K562 (cell line): ENCODE results near the gene ATXN7. TPM values are rescaled to one million over a fixed set of nuclear protein-coding genes. Genes with fewer than 3 reads are reported as not detected.

ENCODE experiments used
- ARID1B ChIP-seq: fragments of 450-650 bp; IDR thresholded peaks from 2 replicates; pipeline ENCODE4 v1.6.1; 2016; ENCODE audit warnings: antibody characterized with exemption, mild to moderate bottlenecking, inconsistent platforms
- ATF7 ChIP-seq: fragments of 450-650 bp; IDR thresholded peaks from 2 replicates; pipeline ENCODE4 v1.7.1; 2014; ENCODE audit warnings: mild to moderate bottlenecking, moderate library complexity
- BHLHE40 ChIP-seq: IDR thresholded peaks from 2 replicates; pipeline ENCODE4 v1.6.1; 2011; ENCODE audit warnings: low read length, improper control_type of control experiment
- CREM ChIP-seq: IDR thresholded peaks from 2 replicates; pipeline ENCODE4 v1.6.1; 2014; ENCODE audit warnings: antibody characterized with exemption, low read depth
- GATAD2A ChIP-seq: fragments of 450-650 bp; IDR thresholded peaks from 2 replicates; pipeline ENCODE4 v1.6.1; 2017
- HSF4 ChIP-seq: fragments of 250-450 bp; sonication (Bioruptor Pico); IDR thresholded peaks from 2 replicates; pipeline ENCODE4 v2.1.2; 2022; ENCODE audit warnings: mild to moderate bottlenecking, moderate library complexity, borderline replicate concordance
- NFRKB ChIP-seq: fragments of 450-650 bp; IDR thresholded peaks from 2 replicates; pipeline ENCODE4 v1.6.1; 2016; ENCODE audit warnings: low read depth
- NFXL1 ChIP-seq: fragments of 450-650 bp; formaldehyde crosslinking; IDR thresholded peaks from 2 replicates; pipeline ENCODE4 v1.4.0; 2021; ENCODE audit warnings: mild to moderate bottlenecking
- NONO ChIP-seq, 2 experiments: fragments of 200-400 bp in 1 of 2; fragments of 450-650 bp in 1 of 2; formaldehyde crosslinking in 1 of 2; IDR thresholded peaks; 2 replicates each; pipeline ENCODE4 v1.6.1; 2017; ENCODE audit warnings: low read depth in 2 of 2, mild to moderate bottlenecking in 2 of 2, moderate library complexity in 2 of 2, low read length in 1 of 2
- NR4A1 ChIP-seq, 2 experiments: fragments of 250-450 bp in 1 of 2; fragments of 450-650 bp in 1 of 2; sonication (Bioruptor Pico) in 1 of 2; IDR thresholded peaks; 2 replicates each; pipeline versions ENCODE4 v1.4.0 to v1.6.1; 2016 to 2020; ENCODE audit warnings: mild to moderate bottlenecking in 2 of 2, missing compliant biosample characterization in 1 of 2, missing genetic modification characterization in 1 of 2, moderate library complexity in 1 of 2
- PHF20 ChIP-seq: fragments of 450-650 bp; IDR thresholded peaks from 2 replicates; pipeline ENCODE4 v1.6.1; 2018; ENCODE audit not compliant: partially characterized antibody
- RUNX1 ChIP-seq: sonication (generic); IDR thresholded peaks from 2 replicates; pipeline ENCODE4 v1.6.1; 2016; ENCODE audit warnings: antibody characterized with exemption, low read depth
- SMARCA4 ChIP-seq: fragments of 450-650 bp; IDR thresholded peaks from 2 replicates; pipeline ENCODE4 v1.6.1; 2016
- TBL1XR1 ChIP-seq, 2 experiments: IDR thresholded peaks; 2 replicates each; pipeline ENCODE4 v1.6.1; 2012; ENCODE audit warnings: improper control_type of control experiment in 2 of 2, low read length in 2 of 2, mild to moderate bottlenecking in 1 of 2
- WHSC1 ChIP-seq: IDR thresholded peaks from one replicate; pipeline ENCODE4 v1.6.1; 2012; ENCODE audit warnings: low read length, control low read depth, inconsistent platforms
- ZBTB1 ChIP-seq: sonication (generic); formaldehyde crosslinking; IDR thresholded peaks from 2 replicates; pipeline ENCODE4 v1.8.1; 2023; ENCODE audit warnings: missing genetic modification reagents, low read depth, mild to moderate bottlenecking, borderline replicate concordance
- ZBTB11 ChIP-seq, 3 experiments: fragments of 200-800 bp in 1 of 3; fragments of 250-450 bp in 1 of 3; fragments of 450-650 bp in 1 of 3; sonication (Bioruptor Pico) in 1 of 3; sonication (Bioruptor generic) in 1 of 3; formaldehyde crosslinking in 1 of 3; IDR thresholded peaks; 2 replicates each; pipeline versions ENCODE4 v1.6.1 to v1.8.0; 2016 to 2022; ENCODE audit warnings: mild to moderate bottlenecking in 2 of 3, missing genetic modification characterization in 2 of 3, missing compliant biosample characterization in 1 of 3, moderate library complexity in 1 of 3
- ZNF212 ChIP-seq: fragments of 450-650 bp; formaldehyde crosslinking; IDR thresholded peaks from 2 replicates; pipeline ENCODE4 v1.4.0; 2020; ENCODE audit warnings: mild to moderate bottlenecking
- ZNF253 ChIP-seq: fragments of 250-450 bp; sonication (Bioruptor Pico); conservative IDR thresholded peaks from 2 replicates; pipeline ENCODE4 v1.6.1; 2021; ENCODE audit warnings: mild to moderate bottlenecking
- ZNF511 ChIP-seq: sonication (generic); formaldehyde crosslinking; IDR thresholded peaks from 2 replicates; pipeline ENCODE4 v1.8.0; 2022; ENCODE audit warnings: mild to moderate bottlenecking, missing genetic modification reagents
- ZNF561 ChIP-seq: fragments of 450-650 bp; formaldehyde crosslinking; conservative IDR thresholded peaks from 2 replicates; pipeline ENCODE4 v1.4.0; 2020; ENCODE audit warnings: mild to moderate bottlenecking, moderate library complexity
- ZNF584 ChIP-seq: fragments of 200-800 bp; sonication (Bioruptor generic); IDR thresholded peaks from 2 replicates; pipeline ENCODE4 v1.6.1; 2016; ENCODE audit warnings: low read depth, mild to moderate bottlenecking, missing genetic modification characterization, missing compliant biosample characterization
- ZNF655 ChIP-seq: fragments of 250-450 bp; sonication (Bioruptor Pico); IDR thresholded peaks from 2 replicates; pipeline ENCODE4 v1.5.0; 2021
- ZNF75A ChIP-seq: fragments of 450-650 bp; formaldehyde crosslinking; IDR thresholded peaks from 2 replicates; pipeline ENCODE4 v1.4.0; 2020; ENCODE audit warnings: mild to moderate bottlenecking
- polyA plus RNA-seq, 8 experiments: library from polyadenylated mRNA; depleted of rRNA in 4 of 8; stranded (reverse) in 5 of 8; unstranded in 3 of 8; fragments of >200 nt; fragmentation: Nextera tagmentation in 2 of 8; fragmentation: Illumina TruSeq in 1 of 8; extraction: Ambion mirVana in 2 of 8; extraction: Trizol in 1 of 8; gene quantifications; 2 replicates each; pipeline versions ENCODE4 v1.2.1 to v1.2.3, GENCODE V29; 2011 to 2014; ENCODE audit warnings: inconsistent platforms in 1 of 8, missing spikeins in 1 of 8
- total RNA-seq, 7 experiments: library from RNA; depleted of rRNA in 6 of 7; stranded (reverse); fragments of >200 nt in 6 of 7; fragmentation: Illumina TruSeq in 2 of 7; extraction: Trizol in 2 of 7; gene quantifications; 2 replicates each; pipeline versions ENCODE4 v1.2.1 to v1.2.3, GENCODE V29; 2011 to 2021; ENCODE audit warnings: low replicate concordance in 1 of 7

The ATXN7 gene
- total and polyA plus RNA-seq, 9 of the 15 experiments (the other 6 are each of a cell fraction or from before 2014, with no cell fraction given) = 0.41 to 9.2 (median 6.7) TPM

DNA sequence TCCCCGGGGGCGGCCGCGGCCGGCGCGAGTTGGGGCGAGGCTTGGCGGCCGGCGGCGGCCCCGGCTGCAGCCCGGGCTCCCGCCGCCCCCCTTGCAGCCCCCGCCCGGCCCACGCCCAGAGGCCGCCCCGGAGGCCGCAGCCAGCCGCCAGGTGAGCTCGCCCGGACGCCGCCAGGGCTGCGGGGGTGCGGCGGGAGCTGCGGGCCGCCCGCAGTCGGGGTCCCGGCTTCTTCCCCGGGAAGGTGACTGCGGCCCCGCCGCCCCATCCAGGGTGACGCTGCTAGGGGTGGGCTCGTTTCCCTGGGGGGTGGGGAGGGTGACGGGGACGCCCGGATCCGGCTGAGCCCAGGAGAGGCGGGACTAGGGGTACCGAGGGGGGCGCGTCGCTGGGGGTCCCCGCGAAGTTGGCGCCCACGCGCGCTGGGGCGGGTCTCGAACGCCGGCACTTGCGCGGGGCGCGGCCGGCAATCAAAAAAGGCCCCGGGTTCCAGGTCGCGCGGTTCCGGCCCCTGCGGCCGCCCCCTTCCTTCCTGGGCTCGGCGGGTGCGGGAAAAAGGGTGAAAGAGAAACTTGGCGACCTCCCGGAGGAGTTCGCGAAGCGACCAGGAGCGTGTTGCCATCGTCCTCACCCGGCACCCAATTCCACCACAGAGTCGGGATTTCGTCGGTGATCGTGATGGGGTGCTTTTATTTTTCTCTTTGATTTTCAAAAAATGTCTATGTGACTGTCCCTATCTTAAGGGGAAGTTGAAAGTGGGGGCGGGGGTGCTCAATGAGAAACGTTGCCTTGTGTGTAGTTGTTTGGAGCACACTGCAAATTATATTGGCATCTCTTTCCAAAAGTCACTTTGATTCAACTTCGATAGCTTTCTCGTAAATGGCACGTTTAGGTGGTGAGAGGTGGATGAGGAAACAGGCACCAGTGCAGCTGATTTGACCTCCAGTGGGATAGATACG lies 619 bp downstream of the ATXN7 start (continued):
- TF ChIP-seq PHF20 = no peak
- peak in 1 of 3 experiments; percentile 22; a peak in 1 of 6 replicates for TF ChIP-seq ZBTB11 (CRISPR knock-in tag; IDR thresholded peaks at IDR 0.05)
- TF ChIP-seq ZNF75A (CRISPR knock-in tag) = no peak
- no peak for TF ChIP-seq ZNF655 (CRISPR knock-in tag)
- no peak for TF ChIP-seq ZNF561 (CRISPR knock-in tag)
- no peak for TF ChIP-seq ATF7
- TF ChIP-seq SMARCA4 = no peak
- no peak for TF ChIP-seq GATAD2A
- TF ChIP-seq NFXL1 (CRISPR knock-in tag) = no peak
- TF ChIP-seq TBL1XR1 (IDR thresholded peaks at IDR 0.05; ENCODE audit: low read length in 2 of 2) = no peak
- no peak for TF ChIP-seq RUNX1
- TF ChIP-seq ZNF212 (CRISPR knock-in tag) = no peak
- no peak for TF ChIP-seq ARID1B
- no peak for TF ChIP-seq NR4A1 (CRISPR knock-in tag; IDR thresholded peaks at IDR 0.05)
- no peak for TF ChIP-seq NR4A1 (tag; IDR thresholded peaks at IDR 0.05)
- no peak for TF ChIP-seq WHSC1
- no peak for TF ChIP-seq ZNF511 (CRISPR knock-in tag)
- TF ChIP-seq CREM = no peak
- no peak for TF ChIP-seq ZNF253
- no peak for TF ChIP-seq BHLHE40
- no peak for TF ChIP-seq HSF4 (CRISPR knock-in tag)
- 0 out of 2 replicates have a peak, but pooled peaks have one; percentile 42 for TF ChIP-seq NFRKB
- no peak for TF ChIP-seq ZNF584
- TF ChIP-seq NONO (IDR thresholded peaks at IDR 0.05; ENCODE audit: low read depth in 2 of 2, low read length in 1 of 2) = no peak
- no peak for TF ChIP-seq ZBTB1
